GM21737 (cell line): ENCODE results near the gene MBD3L2.
"Not testable (repeated sequence)": the region's sequence is repeated elsewhere in the genome, so short reads cannot be mapped to it uniquely, and the experiment has no call there.

Experiments used
- ATAC-seq: cut with Tn5 transposase; IDR thresholded peaks from one replicate; pipeline ENCODE4 v1.9.1; 2021; ENCODE audit warnings: mild to moderate bottlenecking, moderate library complexity; ENCODE audit not compliant: unreplicated experiment

MBD3L2 gene

GRCh38 chr19:7049021-7049420 lies at the start of gene MBD3L2:
Gene MBD3L2, plus strand, starts transcription at chr19:7049321. Its CDS starts 53 bp downstream, at chr19:7049374.
- ATAC-seq = not testable (repeated sequence)

- no peak for ATAC-seq
These were observed 49.2 kb upstream of the MBD3L2 start for GRCh38 chr19:6999933-7000332.

- no peak for ATAC-seq
These were observed 48.8 kb upstream of the MBD3L2 start for GRCh38 chr19:7000333-7000732.

GRCh38 chr19:7000816-7001215 lies 48.3 kb upstream of the MBD3L2 start:
- ATAC-seq = no peak

DNA sequence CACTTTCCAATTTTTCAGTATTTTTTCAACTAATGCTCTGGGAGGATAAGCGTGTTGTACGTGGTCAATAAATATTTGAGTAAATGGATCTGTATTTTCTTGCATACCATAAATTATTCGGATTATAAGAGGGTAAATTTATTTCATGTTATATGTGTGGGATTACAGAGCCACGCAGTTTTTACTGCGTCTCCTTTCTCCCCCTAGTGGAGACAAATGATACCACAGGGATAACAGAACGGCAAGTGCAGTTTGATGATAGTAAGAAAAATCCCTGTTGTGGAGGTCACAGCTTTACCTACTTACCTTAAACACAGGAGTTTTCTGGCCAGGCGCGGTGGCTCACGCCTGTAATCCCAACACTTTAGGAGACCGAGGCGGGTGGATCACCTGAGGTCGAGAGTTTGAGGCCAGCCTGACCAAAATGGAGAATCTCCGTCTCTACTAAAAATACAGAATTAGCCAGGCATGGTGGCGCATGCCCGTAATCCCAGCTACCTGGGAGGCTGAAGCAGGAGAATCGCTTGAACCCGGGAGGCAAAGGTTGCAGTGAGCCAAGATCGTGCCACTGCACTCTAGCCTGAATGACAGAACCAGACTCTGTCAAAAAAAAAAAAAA lies 44.7 kb upstream of the MBD3L2 start:
- no peak for ATAC-seq

GRCh38 chr19:7006135-7006704 lies 42.9 kb upstream of the MBD3L2 start:
- no peak for ATAC-seq

- ATAC-seq = no peak
These were observed 41.3 kb upstream of the MBD3L2 start for GRCh38 chr19:7007859-7008258.

GRCh38 chr19:7010722-7011593 lies 38.2 kb upstream of the MBD3L2 start:
- no peak for ATAC-seq

DNA sequence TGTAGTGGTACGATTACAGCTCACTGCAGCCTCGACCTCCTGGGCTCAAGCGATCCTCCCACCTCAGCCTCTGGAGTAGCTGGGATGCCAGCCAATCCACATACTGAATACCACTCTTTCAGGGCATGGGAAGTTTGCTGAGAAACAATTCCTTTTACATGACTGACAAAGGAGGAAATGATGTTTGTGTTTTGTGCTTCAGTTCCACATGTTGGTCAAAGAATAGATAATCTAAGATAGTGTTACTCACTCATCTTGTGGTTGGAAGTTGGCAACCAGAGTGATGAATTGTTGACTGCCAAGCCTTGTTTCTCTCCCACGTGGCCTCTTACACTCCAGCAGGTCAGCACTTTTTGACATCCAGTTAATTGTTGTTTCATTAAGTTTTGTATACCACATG lies 35.4 kb upstream of the MBD3L2 start:
- ATAC-seq = no peak

GRCh38 chr19:7018828-7019227 lies 30.3 kb upstream of the MBD3L2 start:
- no peak for ATAC-seq

DNA sequence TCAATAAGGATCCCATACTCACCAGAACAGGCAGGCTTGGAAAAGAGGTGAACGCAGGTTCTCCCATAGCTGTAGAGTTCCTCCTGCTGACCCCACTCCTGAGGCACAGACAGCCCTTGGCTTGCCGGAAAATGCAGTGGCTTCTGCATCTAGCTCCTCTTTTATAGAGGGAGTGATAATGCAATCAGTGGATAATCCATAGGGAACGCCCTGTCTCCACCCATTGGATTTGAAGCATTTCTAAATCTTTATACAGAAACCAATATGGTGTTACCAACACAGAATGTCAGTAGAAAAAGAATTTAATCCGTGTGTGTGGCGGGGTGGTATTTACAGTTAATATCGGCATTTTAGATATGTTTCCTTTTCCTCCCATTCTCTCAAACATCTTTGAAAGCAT lies 27.8 kb upstream of the MBD3L2 start, which contains the start of gene MBD3L2B:
MBD3L2B (minus strand) TSS at position 101 of the 400 bp plus-strand sequence; CDS start at position 67, 34 bp downstream.
- ATAC-seq = not testable (repeated sequence)

DNA sequence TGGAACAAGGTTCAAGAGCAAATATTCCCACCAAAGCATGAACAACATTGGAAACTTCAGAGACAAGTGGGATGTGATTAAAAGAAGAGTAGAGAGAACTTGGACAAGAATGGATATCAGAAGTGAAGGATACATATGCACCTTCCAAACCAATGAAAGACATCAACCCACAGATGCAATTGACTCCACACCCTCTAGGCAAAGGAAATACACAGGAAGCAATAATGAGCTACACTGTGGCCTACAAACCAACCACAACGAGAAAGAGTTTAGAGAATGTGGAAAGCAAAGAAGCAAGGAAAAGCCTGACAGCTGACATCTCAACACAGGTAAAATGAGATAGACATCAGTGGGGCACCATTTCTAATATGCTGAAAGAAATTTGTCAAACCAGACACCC lies 20.3 kb upstream of the MBD3L2 start:
- not testable (repeated sequence) for ATAC-seq

DNA sequence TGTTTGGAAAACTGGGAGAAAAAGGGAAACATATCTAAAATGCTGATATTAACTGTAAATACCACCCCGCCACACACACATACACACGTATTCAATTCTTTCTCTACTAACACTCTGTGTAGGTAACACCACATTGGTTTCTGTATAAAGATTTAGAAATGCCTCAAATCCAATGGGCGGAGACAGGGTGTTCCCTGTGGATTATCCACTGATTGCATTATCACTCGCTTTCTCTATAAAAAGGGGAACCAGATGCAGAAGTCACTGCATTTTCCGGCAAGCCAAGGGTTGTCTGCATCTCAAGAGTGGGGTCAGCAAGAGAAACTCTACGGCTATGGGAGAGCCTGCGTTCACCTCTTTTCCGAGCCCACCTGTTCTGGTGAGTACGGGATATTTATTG lies 18.8 kb upstream of the MBD3L2 start, which contains the start of gene MBD3L5:
MBD3L5 (plus strand) TSS at position 301 of the 400 bp plus-strand sequence; CDS start at position 335, 34 bp downstream.
- ATAC-seq = not testable (repeated sequence)

- ATAC-seq = not testable (repeated sequence)
These were observed 9.0 kb upstream of the MBD3L2 start, which contains the start of gene MBD3L4 for GRCh38 chr19:7040079-7040478. Gene MBD3L4, minus strand, starts transcription at chr19:7040179. Its CDS starts 35 bp downstream, at chr19:7040144.

- ATAC-seq = not testable (repeated sequence)
These were observed 7.6 kb upstream of the MBD3L2 start for GRCh38 chr19:7041563-7041962.

DNA sequence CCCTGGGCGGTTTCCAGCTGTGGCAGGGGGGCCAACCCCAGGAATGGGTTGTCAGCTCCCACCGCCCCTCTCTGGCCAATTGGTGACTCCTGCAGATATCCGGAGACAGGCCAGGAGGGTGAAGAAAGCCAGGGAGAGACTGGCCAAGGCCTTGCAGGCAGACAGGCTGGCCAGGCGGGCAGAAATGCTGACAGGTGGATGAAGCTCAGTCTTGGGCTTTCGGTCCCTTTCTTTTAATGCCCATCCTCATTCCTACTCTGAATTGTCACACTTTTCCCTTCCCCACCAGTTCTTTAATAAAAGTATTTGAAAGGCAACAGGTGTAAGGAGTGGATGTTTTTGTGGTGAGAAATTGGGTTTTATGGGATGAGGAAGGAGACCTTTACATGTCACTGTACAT lies 2.3 kb downstream of the MBD3L2 start:
- ATAC-seq = not testable (repeated sequence)

DNA sequence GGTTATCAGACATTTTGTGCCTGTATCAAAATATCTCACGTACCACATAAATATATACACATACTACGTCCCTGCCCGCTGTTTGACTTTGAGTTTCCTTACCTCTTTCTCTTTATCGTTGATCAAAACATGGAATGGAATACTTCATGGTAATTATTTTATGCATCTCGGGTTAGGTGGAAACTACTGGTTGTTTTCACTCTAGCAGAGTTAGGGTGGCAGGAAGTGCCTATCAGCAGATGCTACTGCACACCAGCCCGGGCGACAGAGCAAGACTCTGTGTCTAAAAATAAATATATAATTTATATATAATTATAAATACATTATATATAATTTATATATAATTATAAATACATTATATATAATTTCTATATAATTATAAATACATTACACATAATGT lies 3.8 kb downstream of the MBD3L2 start:
- not testable (repeated sequence) for ATAC-seq

DNA sequence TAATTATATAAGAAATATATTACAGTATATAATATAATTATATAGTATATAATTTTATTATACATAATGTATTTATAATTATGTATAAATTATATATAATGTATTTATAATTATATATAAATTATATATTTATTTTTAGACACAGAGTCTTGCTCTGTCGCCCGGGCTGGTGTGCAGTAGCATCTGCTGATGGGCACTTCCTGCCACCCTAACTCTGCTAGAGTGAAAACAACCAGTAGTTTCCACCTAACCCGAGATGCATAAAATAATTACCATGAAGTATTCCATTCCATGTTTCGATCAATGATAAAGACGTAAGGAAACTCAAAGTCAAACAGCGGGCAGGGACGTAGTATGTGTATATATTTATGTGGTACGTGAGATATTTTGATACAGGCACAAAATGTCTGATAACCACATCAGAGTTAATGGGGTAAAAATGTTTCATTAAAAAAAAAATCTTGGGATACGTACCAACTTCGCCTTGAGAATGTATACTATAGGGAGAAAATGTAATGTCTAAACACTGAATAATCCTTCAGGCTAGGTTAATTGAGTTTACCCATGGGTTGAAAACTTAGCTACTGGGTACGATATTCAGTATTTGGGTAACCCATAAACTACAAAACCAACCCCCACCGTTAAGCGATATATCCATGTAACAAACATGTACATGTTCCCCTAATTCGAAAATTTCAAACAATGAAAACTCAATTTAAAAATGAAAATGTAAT lies 5.7 kb downstream of the MBD3L2 start:
- ATAC-seq = not testable (repeated sequence)

GRCh38 chr19:7055679-7056078 lies 6.6 kb downstream of the MBD3L2 start:
- ATAC-seq = not testable (repeated sequence)

DNA sequence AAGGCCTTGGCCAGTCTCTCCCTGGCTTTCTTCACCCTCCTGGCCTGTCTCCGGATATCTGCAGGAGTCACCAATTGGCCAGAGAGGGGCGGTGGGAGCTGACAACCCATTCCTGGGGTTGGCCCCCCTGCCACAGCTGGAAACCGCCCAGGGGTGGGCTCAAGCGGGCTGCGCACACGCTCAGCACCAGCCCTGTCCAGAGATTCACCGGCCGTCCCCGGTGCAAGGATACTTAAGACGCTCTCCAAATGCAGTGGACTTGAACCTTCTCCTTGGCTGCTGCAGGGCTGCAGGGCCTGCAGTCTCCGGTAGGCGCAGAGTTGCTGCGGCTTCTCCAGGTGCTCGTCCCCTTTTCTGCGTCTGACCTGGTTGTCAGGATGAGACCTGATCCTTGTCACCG lies 7.2 kb downstream of the MBD3L2 start:
- not testable (repeated sequence) for ATAC-seq

GRCh38 chr19:7058576-7058975 lies 9.5 kb downstream of the MBD3L2 start, which contains the start of gene MBD3L3:
Gene MBD3L3, minus strand, starts transcription at chr19:7058676. Its CDS starts 71 bp downstream, at chr19:7058605.
- ATAC-seq = not testable (repeated sequence)
